ENCODE results near the gene ATRNL1.

Gene ATRNL1

GRCh38 chr10:115093286-115093775, at the start of gene ATRNL1:
Gene ATRNL1 (plus strand): TSS chr10:115093365. CDS start chr10:115093751, 386 bp downstream.
- Histone ChIP-seq H3K9ac (ENCODE audit: low read length in 5 of 5) (peak within 1 kb of the TSS in 1 of 5 donors; percentile 36), H3K27me3 (ENCODE audit: control insufficient read depth in 5 of 5, insufficient read depth in 4 of 5, low read length in 5 of 5) (peaks cover 3 to 20% (median 13%) of the 10 kb centered on the region in 5 donors), H3K9me3 (ENCODE audit: control insufficient read depth in 5 of 5, low read length in 5 of 5) (no peaks in the 10 kb centered on the region), H3K4me3 (ENCODE audit: low read depth in 1 of 5, low read length in 5 of 5) (peak within 1 kb of the TSS; percentile 63 to 75 (median 68)), H3K27ac (ENCODE audit: low read depth, low read length) (no peak within 1 kb of the TSS), H3K36me3 (ENCODE audit: control insufficient read depth in 5 of 5, insufficient read depth in 5 of 5, low read length in 5 of 5) (no peaks in the 10 kb centered on the region), H3K4me1 (ENCODE audit: control insufficient read depth in 5 of 5, insufficient read depth in 5 of 5, low read length in 5 of 5) (peaks cover 0 to 16% (median 14%) of the 10 kb centered on the region in 5 donors)

GRCh38 chr10:115043719-115044118, 49.4 kb upstream of the ATRNL1 start:
- H3K36me3 ChIP-seq (ENCODE audit: control insufficient read depth in 5 of 5, insufficient read depth in 5 of 5, low read length in 5 of 5): no peaks in the 10 kb centered on the region
- H3K9ac ChIP-seq (ENCODE audit: low read length in 5 of 5): no peak overlapping the region
- no peaks in the 10 kb centered on the region for H3K9me3 ChIP-seq (ENCODE audit: control insufficient read depth in 5 of 5, low read length in 5 of 5)
- no peaks in the 10 kb centered on the region for H3K4me1 ChIP-seq (ENCODE audit: control insufficient read depth in 5 of 5, insufficient read depth in 5 of 5, low read length in 5 of 5)
- no peak overlapping the region for H3K4me3 ChIP-seq (ENCODE audit: low read depth in 1 of 5, low read length in 5 of 5)
- no peaks in the 10 kb centered on the region for H3K27me3 ChIP-seq (ENCODE audit: control insufficient read depth in 5 of 5, insufficient read depth in 4 of 5, low read length in 5 of 5)
- H3K27ac ChIP-seq (ENCODE audit: low read depth, low read length): no peak overlapping the region

GRCh38 chr10:115044891-115045290, 48.3 kb upstream of the ATRNL1 start:
- H3K4me3 ChIP-seq (ENCODE audit: low read depth in 1 of 5, low read length in 5 of 5): no peak overlapping the region
- H3K27me3 ChIP-seq (ENCODE audit: control insufficient read depth in 5 of 5, insufficient read depth in 4 of 5, low read length in 5 of 5): no peaks in the 10 kb centered on the region
- no peak overlapping the region for H3K27ac ChIP-seq (ENCODE audit: low read depth, low read length)
- H3K9me3 ChIP-seq (ENCODE audit: control insufficient read depth in 5 of 5, low read length in 5 of 5): no peaks in the 10 kb centered on the region
- H3K4me1 ChIP-seq (ENCODE audit: control insufficient read depth in 5 of 5, insufficient read depth in 5 of 5, low read length in 5 of 5): no peaks in the 10 kb centered on the region
- H3K36me3 ChIP-seq (ENCODE audit: control insufficient read depth in 5 of 5, insufficient read depth in 5 of 5, low read length in 5 of 5): no peaks in the 10 kb centered on the region
- H3K9ac ChIP-seq (ENCODE audit: low read length in 5 of 5): no peak overlapping the region

- no peaks in the 10 kb centered on the region for H3K9me3 ChIP-seq (ENCODE audit: control insufficient read depth in 5 of 5, low read length in 5 of 5)
- H3K27ac ChIP-seq (ENCODE audit: low read depth, low read length): no peak overlapping the region
- no peaks in the 10 kb centered on the region for H3K36me3 ChIP-seq (ENCODE audit: control insufficient read depth in 5 of 5, insufficient read depth in 5 of 5, low read length in 5 of 5)
- H3K9ac ChIP-seq (ENCODE audit: low read length in 5 of 5): no peak overlapping the region
- no peaks in the 10 kb centered on the region for H3K27me3 ChIP-seq (ENCODE audit: control insufficient read depth in 5 of 5, insufficient read depth in 4 of 5, low read length in 5 of 5)
- no peak overlapping the region for H3K4me3 ChIP-seq (ENCODE audit: low read depth in 1 of 5, low read length in 5 of 5)
- no peaks in the 10 kb centered on the region for H3K4me1 ChIP-seq (ENCODE audit: control insufficient read depth in 5 of 5, insufficient read depth in 5 of 5, low read length in 5 of 5)
Measured at GRCh38 chr10:115045499-115045898, 47.7 kb upstream of the ATRNL1 start.

GRCh38 chr10:115046686-115047236, 46.4 kb upstream of the ATRNL1 start:
- Histone ChIP-seq H3K4me1 (ENCODE audit: control insufficient read depth in 5 of 5, insufficient read depth in 5 of 5, low read length in 5 of 5) (no peaks in the 10 kb centered on the region), H3K27ac (ENCODE audit: low read depth, low read length) (no peak overlapping the region), H3K4me3 (ENCODE audit: low read depth in 1 of 5, low read length in 5 of 5) (no peak overlapping the region), H3K36me3 (ENCODE audit: control insufficient read depth in 5 of 5, insufficient read depth in 5 of 5, low read length in 5 of 5) (no peaks in the 10 kb centered on the region), H3K27me3 (ENCODE audit: control insufficient read depth in 5 of 5, insufficient read depth in 4 of 5, low read length in 5 of 5) (no peaks in the 10 kb centered on the region), H3K9me3 (ENCODE audit: control insufficient read depth in 5 of 5, low read length in 5 of 5) (no peaks in the 10 kb centered on the region), H3K9ac (ENCODE audit: low read length in 5 of 5) (no peak overlapping the region)

GRCh38 chr10:115047705-115048104, 45.5 kb upstream of the ATRNL1 start:
- no peak overlapping the region for H3K27ac ChIP-seq (ENCODE audit: low read depth, low read length)
- no peaks in the 10 kb centered on the region for H3K27me3 ChIP-seq (ENCODE audit: control insufficient read depth in 5 of 5, insufficient read depth in 4 of 5, low read length in 5 of 5)
- no peaks in the 10 kb centered on the region for H3K36me3 ChIP-seq (ENCODE audit: control insufficient read depth in 5 of 5, insufficient read depth in 5 of 5, low read length in 5 of 5)
- no peak overlapping the region for H3K4me3 ChIP-seq (ENCODE audit: low read depth in 1 of 5, low read length in 5 of 5)
- H3K9ac ChIP-seq (ENCODE audit: low read length in 5 of 5): no peak overlapping the region
- H3K9me3 ChIP-seq (ENCODE audit: control insufficient read depth in 5 of 5, low read length in 5 of 5): no peaks in the 10 kb centered on the region
- no peaks in the 10 kb centered on the region for H3K4me1 ChIP-seq (ENCODE audit: control insufficient read depth in 5 of 5, insufficient read depth in 5 of 5, low read length in 5 of 5)

- H3K27ac ChIP-seq (ENCODE audit: low read depth, low read length): no peak overlapping the region
- H3K4me1 ChIP-seq (ENCODE audit: control insufficient read depth in 5 of 5, insufficient read depth in 5 of 5, low read length in 5 of 5): no peaks in the 10 kb centered on the region
- no peaks in the 10 kb centered on the region for H3K36me3 ChIP-seq (ENCODE audit: control insufficient read depth in 5 of 5, insufficient read depth in 5 of 5, low read length in 5 of 5)
Measured at GRCh38 chr10:115049318-115049717, 43.8 kb upstream of the ATRNL1 start.

GRCh38 chr10:115049960-115050359, 43.2 kb upstream of the ATRNL1 start:
- no peak overlapping the region for H3K4me3 ChIP-seq (ENCODE audit: low read depth in 1 of 5, low read length in 5 of 5)
- no peak overlapping the region for H3K27ac ChIP-seq (ENCODE audit: low read depth, low read length)
- no peaks in the 10 kb centered on the region for H3K4me1 ChIP-seq (ENCODE audit: control insufficient read depth in 5 of 5, insufficient read depth in 5 of 5, low read length in 5 of 5)
- H3K9me3 ChIP-seq (ENCODE audit: control insufficient read depth in 5 of 5, low read length in 5 of 5): no peaks in the 10 kb centered on the region
- no peaks in the 10 kb centered on the region for H3K27me3 ChIP-seq (ENCODE audit: control insufficient read depth in 5 of 5, insufficient read depth in 4 of 5, low read length in 5 of 5)
- H3K36me3 ChIP-seq (ENCODE audit: control insufficient read depth in 5 of 5, insufficient read depth in 5 of 5, low read length in 5 of 5): no peaks in the 10 kb centered on the region
- no peak overlapping the region for H3K9ac ChIP-seq (ENCODE audit: low read length in 5 of 5)

More at GRCh38 chr10:115049318-115049717, 43.8 kb upstream of the ATRNL1 start:
- Histone ChIP-seq H3K9ac (ENCODE audit: low read length in 5 of 5) (no peak overlapping the region), H3K9me3 (ENCODE audit: control insufficient read depth in 5 of 5, low read length in 5 of 5) (no peaks in the 10 kb centered on the region), H3K27me3 (ENCODE audit: control insufficient read depth in 5 of 5, insufficient read depth in 4 of 5, low read length in 5 of 5) (no peaks in the 10 kb centered on the region), H3K4me3 (ENCODE audit: low read depth in 1 of 5, low read length in 5 of 5) (no peak overlapping the region)

- no peaks in the 10 kb centered on the region for H3K4me1 ChIP-seq (ENCODE audit: control insufficient read depth in 5 of 5, insufficient read depth in 5 of 5, low read length in 5 of 5)
- no peak overlapping the region for H3K9ac ChIP-seq (ENCODE audit: low read length in 5 of 5)
- H3K27ac ChIP-seq (ENCODE audit: low read depth, low read length): no peak overlapping the region
- H3K9me3 ChIP-seq (ENCODE audit: control insufficient read depth in 5 of 5, low read length in 5 of 5): no peaks in the 10 kb centered on the region
- H3K36me3 ChIP-seq (ENCODE audit: control insufficient read depth in 5 of 5, insufficient read depth in 5 of 5, low read length in 5 of 5): no peaks in the 10 kb centered on the region
- H3K27me3 ChIP-seq (ENCODE audit: control insufficient read depth in 5 of 5, insufficient read depth in 4 of 5, low read length in 5 of 5): no peaks in the 10 kb centered on the region
- no peak overlapping the region for H3K4me3 ChIP-seq (ENCODE audit: low read depth in 1 of 5, low read length in 5 of 5)
Measured at GRCh38 chr10:115050375-115051010, 42.7 kb upstream of the ATRNL1 start.

GRCh38 chr10:115051216-115051615, 41.9 kb upstream of the ATRNL1 start:
- Histone ChIP-seq H3K4me3 (ENCODE audit: low read depth in 1 of 5, low read length in 5 of 5) (no peak overlapping the region), H3K4me1 (ENCODE audit: control insufficient read depth in 5 of 5, insufficient read depth in 5 of 5, low read length in 5 of 5) (no peaks in the 10 kb centered on the region), H3K27me3 (ENCODE audit: control insufficient read depth in 5 of 5, insufficient read depth in 4 of 5, low read length in 5 of 5) (no peaks in the 10 kb centered on the region), H3K9me3 (ENCODE audit: control insufficient read depth in 5 of 5, low read length in 5 of 5) (no peaks in the 10 kb centered on the region), H3K9ac (ENCODE audit: low read length in 5 of 5) (no peak overlapping the region), H3K27ac (ENCODE audit: low read depth, low read length) (no peak overlapping the region), H3K36me3 (ENCODE audit: control insufficient read depth in 5 of 5, insufficient read depth in 5 of 5, low read length in 5 of 5) (no peaks in the 10 kb centered on the region)

Measured in subcutaneous abdominal adipose tissue (tissue), 5 donors.